Hepatocyte (in vitro differentiated cells): ENCODE data around the gene IGFBP1. TPM values are rescaled to one million over a fixed set of nuclear protein-coding genes. Genes with fewer than 3 reads are reported as not detected.

Source experiments
- DNase-seq: peaks from one replicate; pipeline ENCODE4 v3.0.0-alpha.2; 2016; ENCODE audit warnings: low spot score
- H2AFZ ChIP-seq: fragments of 200-600 bp; sonication (generic); 2 replicates; pipeline ENCODE4 v1.6.0; 2016; ENCODE audit warnings: antibody characterized with exemption, mild to moderate bottlenecking
- H3K27ac ChIP-seq: fragments of 200-600 bp; sonication (generic); 2 replicates; pipeline ENCODE4 v1.5.1; 2016; ENCODE audit warnings: mild to moderate bottlenecking
- H3K27me3 ChIP-seq: fragments of 200-600 bp; sonication (generic); 2 replicates; pipeline ENCODE4 v1.6.1; 2016
- H3K36me3 ChIP-seq: fragments of 200-600 bp; sonication (generic); replicated peaks from 2 replicates; pipeline ENCODE4 v1.5.1; 2016; ENCODE audit warnings: low read depth; ENCODE audit not compliant: insufficient read depth
- H3K4me1 ChIP-seq: fragments of 200-600 bp; sonication (generic); 2 replicates; pipeline ENCODE4 v1.5.1; 2016; ENCODE audit warnings: mild to moderate bottlenecking, moderate library complexity; ENCODE audit not compliant: insufficient read depth
- H3K4me2 ChIP-seq: fragments of 200-600 bp; sonication (generic); 2 replicates; pipeline ENCODE4 v1.6.0; 2016
- H3K4me3 ChIP-seq: fragments of 200-600 bp; sonication (generic); 2 replicates; pipeline ENCODE4 v1.5.1; 2016; ENCODE audit warnings: mild to moderate bottlenecking
- H3K79me2 ChIP-seq: fragments of 200-600 bp; sonication (generic); 2 replicates; pipeline ENCODE4 v1.6.0; 2017; ENCODE audit warnings: mild to moderate bottlenecking
- H3K9me2 ChIP-seq: fragments of 200-600 bp; sonication (generic); replicated peaks from 2 replicates; pipeline ENCODE4 v1.6.0; 2017; ENCODE audit warnings: mild to moderate bottlenecking; ENCODE audit not compliant: insufficient read depth
- H3K9me3 ChIP-seq: fragments of 200-600 bp; sonication (generic); 2 replicates; pipeline ENCODE4 v1.5.1; 2016; ENCODE audit warnings: low read depth, mild to moderate bottlenecking
- H4K20me1 ChIP-seq: fragments of 200-600 bp; sonication (generic); 2 replicates; pipeline ENCODE4 v1.6.0; 2016; ENCODE audit warnings: mild to moderate bottlenecking; ENCODE audit not compliant: insufficient read depth, poor library complexity, severe bottlenecking
- CTCF ChIP-seq: fragments of 200-600 bp; sonication (generic); IDR thresholded peaks from 2 replicates; pipeline ENCODE4 v1.5.1; 2016; ENCODE audit warnings: antibody characterized with exemption, mild to moderate bottlenecking; ENCODE audit not compliant: poor library complexity
- EZH2 ChIP-seq: fragments of 200-600 bp; sonication (generic); IDR thresholded peaks from 2 replicates; pipeline ENCODE4 v1.6.1; 2016; ENCODE audit warnings: antibody characterized with exemption, mild to moderate bottlenecking, borderline replicate concordance
- EZH2phosphoT487 ChIP-seq: fragments of 200-600 bp; sonication (generic); IDR thresholded peaks from one replicate; pipeline ENCODE4 v1.6.1; 2018; ENCODE audit warnings: antibody characterized with exemption, mild to moderate bottlenecking, low read depth, moderate library complexity; ENCODE audit not compliant: unreplicated experiment, severe bottlenecking
- WGBS: methylation state at CpG from one replicate; pipeline ENCODE4 v1.1.6; 2016; ENCODE audit warnings: low lambda C conversion rate; ENCODE audit errors: missing lambda C conversion rate; 5-methylcytosine and 5-hydroxymethylcytosine counted together
- polyA plus RNA-seq: library from polyadenylated mRNA; unstranded; fragments of >200 nt; fragmentation: Nextera tagmentation; extraction: Ambion mirVana; gene quantifications from 2 replicates; pipeline ENCODE4 v1.2.1, GENCODE V29; 2016
- total RNA-seq: library from RNA; depleted of rRNA; stranded (reverse); fragments of >200 nt; gene quantifications from 2 replicates; pipeline ENCODE4 v1.2.3, GENCODE V29; 2014

The IGFBP1 gene
- total and polyA plus RNA-seq, 2 experiments from 2014 or later: 20.4 to 26.3 TPM

GRCh38 chr7:45892407-45893035 lies 4.2 kb downstream of the IGFBP1 start:
- no peaks in the 10 kb centered on the region for H3K9me3 ChIP-seq
- 86% methylated on average over 6 of the region's 6 CpGs for WGBS
- H3K36me3 ChIP-seq: no peaks in the 10 kb centered on the region
- H3K9me2 ChIP-seq: no peaks in the 10 kb centered on the region
- peaks cover 17% of the 10 kb centered on the region for H3K4me1 ChIP-seq
- H3K27me3 ChIP-seq: peaks cover 24% of the 10 kb centered on the region
- H3K27ac ChIP-seq: no peak overlapping the region
- H4K20me1 ChIP-seq: no peaks in the 10 kb centered on the region
- H3K79me2 ChIP-seq: no peaks in the 10 kb centered on the region
- H2AFZ ChIP-seq: no peak overlapping the region
- H3K4me3 ChIP-seq: no peak overlapping the region
- TF ChIP-seq EZH2: no peak
- no peak for TF ChIP-seq CTCF
- no peak for TF ChIP-seq EZH2phosphoT487
- DNase-seq: no peak
- H3K4me2 ChIP-seq: no peak overlapping the region

DNA sequence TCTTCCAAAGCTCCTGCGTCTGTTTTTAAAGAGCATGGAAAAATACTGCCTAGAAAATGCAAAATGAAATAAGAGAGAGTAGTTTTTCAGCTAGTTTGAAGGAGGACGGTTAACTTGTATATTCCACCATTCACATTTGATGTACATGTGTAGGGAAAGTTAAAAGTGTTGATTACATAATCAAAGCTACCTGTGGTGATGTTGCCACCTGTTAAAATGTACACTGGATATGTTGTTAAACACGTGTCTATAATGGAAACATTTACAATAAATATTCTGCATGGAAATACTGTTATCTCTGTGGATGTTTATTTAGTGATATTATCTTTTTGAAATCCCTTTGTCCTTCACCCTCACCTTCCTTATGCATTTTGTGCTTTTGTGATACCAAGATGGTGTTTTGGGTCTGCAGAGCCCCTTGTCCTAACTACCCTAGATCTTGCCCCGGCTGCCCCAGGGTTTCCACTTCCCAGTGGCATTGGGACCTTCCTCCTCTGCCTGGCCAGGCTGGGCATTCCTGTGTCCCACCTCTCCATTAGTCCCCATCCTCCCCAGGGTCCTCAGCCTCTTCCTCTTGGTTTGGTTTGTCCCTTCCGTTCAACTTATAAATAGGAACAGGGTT lies 5.2 kb downstream of the IGFBP1 start:
- H3K4me3 ChIP-seq: no peak overlapping the region
- no peaks in the 10 kb centered on the region for H3K36me3 ChIP-seq
- H2AFZ ChIP-seq: no peak overlapping the region
- no peak for DNase-seq
- H3K4me2 ChIP-seq: no peak overlapping the region
- no peaks in the 10 kb centered on the region for H4K20me1 ChIP-seq
- peaks cover 17% of the 10 kb centered on the region for H3K27me3 ChIP-seq
- no peaks in the 10 kb centered on the region for H3K9me2 ChIP-seq
- H3K79me2 ChIP-seq: no peaks in the 10 kb centered on the region
- H3K27ac ChIP-seq: no peak overlapping the region
- H3K9me3 ChIP-seq: no peaks in the 10 kb centered on the region
- 72% methylated on average over 5 of the region's 5 CpGs for WGBS
- H3K4me1 ChIP-seq: peaks cover 8% of the 10 kb centered on the region
- no peak for TF ChIP-seq EZH2phosphoT487
- no peak for TF ChIP-seq EZH2
- no peak for TF ChIP-seq CTCF

GRCh38 chr7:45893996-45894664 lies 5.8 kb downstream of the IGFBP1 start:
- 83% methylated on average over 4 of the region's 4 CpGs for WGBS
- Histone ChIP-seq H3K79me2 (no peaks in the 10 kb centered on the region), H3K27me3 (peaks cover 14% of the 10 kb centered on the region), H3K4me1 (peaks cover 2% of the 10 kb centered on the region), H3K27ac (no peak overlapping the region), H3K4me3 (no peak overlapping the region), H3K9me3 (no peaks in the 10 kb centered on the region), H3K9me2 (no peaks in the 10 kb centered on the region), H3K4me2 (no peak overlapping the region), H2AFZ (no peak overlapping the region), H3K36me3 (no peaks in the 10 kb centered on the region), H4K20me1 (no peaks in the 10 kb centered on the region)
- TF ChIP-seq EZH2phosphoT487: no peak
- no peak for TF ChIP-seq EZH2
- no peak for TF ChIP-seq CTCF
- DNase-seq: no peak
